ENCODE data around the gene CDK12. TPM values are rescaled to one million over a fixed set of nuclear protein-coding genes. Genes with fewer than 3 reads are reported as not detected.
"Not testable (repeated sequence)": the region's sequence is repeated elsewhere in the genome, so short reads cannot be mapped to it uniquely, and the experiment has no call there.

Gene CDK12
- 22.8 and 33.6 TPM in 2 replicates for total RNA-seq (2014; rRNA removed; shearing (Covaris generic))

DNA sequence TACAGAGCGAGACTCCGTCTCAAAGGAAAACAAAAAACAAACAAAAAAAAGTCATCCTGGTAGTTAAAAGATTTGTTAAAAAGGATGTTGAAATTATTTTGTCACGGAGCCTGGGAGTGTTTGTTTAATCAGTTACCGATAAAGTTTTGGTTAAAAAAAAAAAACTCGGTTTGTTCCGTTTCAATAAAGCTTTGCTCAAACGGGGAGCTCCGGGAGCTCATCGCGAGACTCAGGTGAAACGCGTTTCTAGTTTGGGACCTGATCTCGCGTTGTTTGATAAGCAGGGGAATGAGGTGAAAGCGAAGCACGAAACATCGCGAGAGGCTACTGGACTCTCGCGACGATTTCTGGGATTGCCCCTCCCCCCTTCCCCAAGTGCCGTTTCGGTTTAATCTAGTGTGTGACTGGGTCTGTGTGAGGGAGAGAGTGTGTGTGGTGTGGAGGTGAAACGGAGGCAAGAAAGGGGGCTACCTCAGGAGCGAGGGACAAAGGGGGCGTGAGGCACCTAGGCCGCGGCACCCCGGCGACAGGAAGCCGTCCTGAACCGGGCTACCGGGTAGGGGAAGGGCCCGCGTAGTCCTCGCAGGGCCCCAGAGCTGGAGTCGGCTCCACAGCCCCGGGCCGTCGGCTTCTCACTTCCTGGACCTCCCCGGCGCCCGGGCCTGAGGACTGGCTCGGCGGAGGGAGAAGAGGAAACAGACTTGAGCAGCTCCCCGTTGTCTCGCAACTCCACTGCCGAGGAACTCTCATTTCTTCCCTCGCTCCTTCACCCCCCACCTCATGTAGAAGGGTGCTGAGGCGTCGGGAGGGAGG is at the start of gene CDK12:
TSS of gene CDK12 (plus strand) at position 374 of the 813 bp plus-strand sequence. CDS start 586 bp downstream, outside the sequence.
- H3K4me3 ChIP-seq, result peak within 1 kb of the TSS; percentile 84
- DNase-seq (ENCODE audit: low read depth in 1 of 2, low spot score in 2 of 2), result peak; percentile 97 to 98
- H3K27me3 ChIP-seq (replicated peaks), result no peaks in the 10 kb centered on the region
- H3K4me1 ChIP-seq (replicated peaks), result 0 out of 2 replicates have a peak, but pooled peaks cover 3% of the 10 kb centered on the region
- 0 out of 2 replicates have a peak, but pooled peaks cover 4% of the 10 kb centered on the region for H3K9me3 ChIP-seq (replicated peaks)
- peaks cover 14% of the 10 kb centered on the region; the same call in 1 of the 2 replicates for H3K36me3 ChIP-seq
- H3K27ac ChIP-seq, result peak within 1 kb of the TSS; percentile 87

DNA sequence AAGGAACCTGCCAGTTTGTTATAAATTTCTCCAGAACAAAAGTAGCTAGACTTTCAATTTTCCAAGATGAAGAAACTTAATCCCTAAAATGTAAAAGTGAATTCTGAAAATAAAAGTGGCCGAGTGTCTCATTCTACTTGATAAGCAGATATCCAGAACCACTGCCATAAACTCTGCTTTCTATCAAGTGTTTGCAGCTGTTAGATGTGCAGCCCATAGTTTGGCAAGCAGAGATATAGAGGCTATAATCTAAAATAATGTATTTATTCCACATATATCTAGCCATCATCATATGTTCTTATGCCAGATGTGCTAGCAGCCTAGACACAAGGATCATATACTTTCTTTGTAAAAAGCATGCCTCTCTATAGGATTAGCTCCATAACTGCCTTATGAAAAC is 45.1 kb upstream of the CDK12 start:
- no peaks in the 10 kb centered on the region for H3K9me3 ChIP-seq (replicated peaks)

DNA sequence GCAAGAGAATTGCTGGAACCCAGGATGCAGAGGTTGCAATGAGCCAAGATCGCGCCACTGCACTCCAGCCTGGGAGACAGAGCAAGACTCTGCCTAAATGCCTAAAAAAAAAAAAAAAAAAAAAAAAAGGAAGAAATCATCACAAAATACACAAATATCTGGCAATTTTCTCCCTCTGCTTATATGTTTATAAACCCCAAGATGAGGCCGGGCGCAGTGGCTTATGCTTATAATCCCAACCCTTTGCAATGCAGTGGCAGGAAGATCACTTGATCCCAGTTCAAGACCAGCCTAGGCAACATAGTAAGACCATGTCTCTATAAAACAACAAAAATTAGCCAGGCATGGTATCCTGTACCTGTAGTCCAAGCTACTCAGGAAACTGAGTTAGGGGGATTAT is 31.7 kb upstream of the CDK12 start:
- Histone ChIP-seq H3K36me3 (peaks cover 86% of the 10 kb centered on the region), H3K27ac (no peak overlapping the region), H3K27me3 (replicated peaks) (no peaks in the 10 kb centered on the region), H3K4me1 (replicated peaks) (peaks cover 11% of the 10 kb centered on the region), H3K4me3 (no peak overlapping the region), H3K9me3 (replicated peaks) (no peaks in the 10 kb centered on the region)
- no peak for DNase-seq (ENCODE audit: low read depth in 1 of 2, low spot score in 2 of 2)

More for the DNA sequence above, 45.1 kb upstream of the CDK12 start:
- Histone ChIP-seq H3K36me3 (peaks cover 83% of the 10 kb centered on the region), H3K27ac (no peak overlapping the region), H3K27me3 (replicated peaks) (no peaks in the 10 kb centered on the region), H3K4me3 (no peak overlapping the region), H3K4me1 (replicated peaks) (no peaks in the 10 kb centered on the region)
- DNase-seq (ENCODE audit: low read depth in 1 of 2, low spot score in 2 of 2), result no peak

DNA sequence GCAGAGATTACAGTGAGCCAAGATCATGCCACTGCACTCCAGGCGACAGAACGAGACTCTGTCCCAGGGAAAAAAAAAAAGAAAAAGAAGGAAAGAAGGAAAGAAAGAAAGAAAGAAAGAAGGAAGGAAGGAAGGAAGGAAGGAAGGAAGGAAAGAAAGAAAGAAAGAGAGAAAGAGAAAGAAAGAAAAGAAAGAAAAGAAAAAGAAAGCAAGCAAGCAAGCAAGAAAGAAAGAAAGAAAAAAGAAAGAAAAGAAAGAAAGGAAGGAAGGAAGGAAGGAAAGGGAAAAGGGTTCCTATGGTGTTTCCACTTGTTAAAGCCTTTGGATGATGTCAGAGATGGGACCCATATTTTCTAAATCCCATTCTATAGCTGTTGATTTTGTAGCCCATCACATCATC is 21.4 kb upstream of the CDK12 start:
- H3K4me1 ChIP-seq (replicated peaks); H3K9me3 ChIP-seq (replicated peaks); DNase-seq (ENCODE audit: low read depth in 1 of 2, low spot score in 2 of 2); H3K27ac ChIP-seq; H3K4me3 ChIP-seq; H3K27me3 ChIP-seq (replicated peaks): not testable (repeated sequence)
- peaks cover 80% of the 10 kb centered on the region for H3K36me3 ChIP-seq

DNA sequence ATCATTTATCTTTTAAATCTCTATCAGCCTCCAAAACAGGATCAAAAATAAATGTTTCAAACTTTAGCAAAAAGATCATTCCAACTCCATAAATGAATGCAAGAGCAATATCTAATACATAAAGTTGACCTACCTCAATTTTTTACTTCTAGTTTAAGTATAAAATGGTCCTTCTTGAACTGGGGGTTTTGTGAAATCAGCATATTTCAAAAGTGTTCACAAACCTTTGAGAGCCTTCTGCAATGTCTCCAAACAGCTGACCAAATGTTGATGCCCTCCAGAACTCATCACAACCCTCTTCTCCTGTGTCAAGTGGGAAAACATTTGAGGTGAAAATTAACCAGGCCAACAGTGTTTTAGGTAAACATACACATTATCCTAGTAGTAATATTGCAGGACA is 18.0 kb upstream of the CDK12 start:
- Histone ChIP-seq H3K27me3 (replicated peaks) (no peaks in the 10 kb centered on the region), H3K36me3 (peaks cover 79% of the 10 kb centered on the region), H3K4me1 (replicated peaks) (no peaks in the 10 kb centered on the region), H3K27ac (no peak overlapping the region), H3K4me3 (no peak overlapping the region), H3K9me3 (replicated peaks) (no peaks in the 10 kb centered on the region; the same call in 1 of the 2 replicates)
- no peak for DNase-seq (ENCODE audit: low read depth in 1 of 2, low spot score in 2 of 2)

DNA sequence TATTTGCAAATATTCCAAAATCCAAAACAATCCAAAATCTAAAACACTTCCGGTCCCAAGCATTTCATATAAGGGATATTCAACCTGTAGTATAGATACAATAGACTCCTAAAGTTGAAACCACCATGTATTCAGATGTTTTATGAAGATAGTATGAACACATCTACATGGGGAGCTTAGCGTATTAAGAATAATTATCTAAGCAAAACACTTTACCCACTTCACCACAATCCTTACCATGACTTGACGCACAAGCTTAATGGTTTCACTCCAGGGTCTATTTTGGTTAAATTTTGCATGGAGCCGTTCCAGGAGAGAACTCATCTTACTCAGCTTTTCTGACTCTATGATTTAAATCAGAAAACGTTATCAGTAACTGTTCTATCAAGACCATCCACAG is 13.7 kb upstream of the CDK12 start:
- no peak overlapping the region for H3K27ac ChIP-seq
- H3K9me3 ChIP-seq (replicated peaks), result no peaks in the 10 kb centered on the region; the same call in 1 of the 2 replicates
- peaks cover 14% of the 10 kb centered on the region for H3K4me1 ChIP-seq (replicated peaks)
- no peak overlapping the region for H3K4me3 ChIP-seq
- no peak for DNase-seq (ENCODE audit: low read depth in 1 of 2, low spot score in 2 of 2)
- no peaks in the 10 kb centered on the region for H3K27me3 ChIP-seq (replicated peaks)
- peaks cover 46% of the 10 kb centered on the region for H3K36me3 ChIP-seq

DNA sequence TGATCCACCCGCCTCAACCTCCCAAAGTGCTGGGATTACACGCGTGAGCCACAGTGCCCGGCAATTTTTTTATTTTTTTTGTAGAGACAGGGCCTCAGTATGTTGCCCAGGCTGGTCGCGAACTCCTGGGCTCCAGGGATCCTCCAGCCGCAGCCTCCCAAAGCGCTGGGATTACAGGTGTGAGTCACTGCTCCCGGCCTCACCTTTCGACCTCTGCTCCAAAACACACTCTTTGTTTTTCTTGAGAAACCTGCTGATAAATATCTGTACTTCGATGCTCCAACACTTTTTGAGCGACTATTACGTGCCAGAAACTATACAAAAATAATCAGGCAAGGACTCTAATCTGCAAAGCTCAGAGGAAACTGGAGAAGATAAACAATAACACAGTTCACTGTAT is 11.2 kb upstream of the CDK12 start:
- no peak for DNase-seq (ENCODE audit: low read depth in 1 of 2, low spot score in 2 of 2)
- Histone ChIP-seq H3K36me3 (peaks cover 29% of the 10 kb centered on the region), H3K27me3 (replicated peaks) (no peaks in the 10 kb centered on the region), H3K9me3 (replicated peaks) (no peaks in the 10 kb centered on the region), H3K4me1 (replicated peaks) (peaks cover 14% of the 10 kb centered on the region), H3K27ac (no peak overlapping the region), H3K4me3 (peak overlapping the region; percentile 67)

DNA sequence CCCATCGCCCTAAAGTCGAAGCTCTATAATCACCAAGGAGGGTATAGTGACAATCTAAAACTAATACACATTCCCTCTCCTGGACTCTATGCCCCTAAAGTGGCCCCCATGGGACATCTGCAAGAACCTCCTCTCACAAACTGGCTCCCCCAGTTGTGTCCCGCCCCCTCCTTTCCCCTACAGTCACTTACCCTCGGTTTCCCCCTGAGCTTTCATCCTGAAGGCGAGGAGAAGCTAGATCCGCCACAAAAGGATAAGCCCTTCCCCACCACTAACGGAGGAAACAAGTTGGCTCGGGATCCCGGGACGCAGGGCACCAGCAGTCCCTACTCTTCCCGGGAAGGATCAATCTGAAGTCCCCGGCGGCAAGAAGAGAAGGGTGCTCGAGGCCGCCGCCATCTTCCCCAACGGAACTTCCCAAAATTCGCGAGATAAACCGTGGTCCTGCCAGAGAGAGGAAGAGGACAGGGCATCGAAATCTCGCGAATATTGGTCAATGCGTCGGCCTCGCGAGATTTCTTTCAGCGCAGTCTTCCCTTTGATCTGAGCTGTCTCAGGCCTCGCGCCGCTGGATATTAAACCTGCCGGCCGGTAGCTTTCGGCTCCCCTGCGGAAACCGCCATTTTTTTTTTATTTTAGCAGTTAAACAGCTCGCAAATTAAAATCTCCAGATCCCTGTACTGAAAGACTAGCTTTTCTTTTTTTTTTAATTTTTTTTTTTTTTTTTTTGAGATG is 10.3 kb upstream of the CDK12 start, which contains the start of gene MED1:
TSS of gene MED1 (minus strand) at position 417 of the 735 bp plus-strand sequence. CDS start at position 216, 201 bp downstream.
- H3K27ac ChIP-seq, result peak within 1 kb of the TSS; percentile 79
- H3K9me3 ChIP-seq (replicated peaks), result no peaks in the 10 kb centered on the region
- H3K4me3 ChIP-seq, result peak within 1 kb of the TSS; percentile 67
- peak; percentile 95 for DNase-seq (ENCODE audit: low read depth in 1 of 2, low spot score in 2 of 2)
- H3K36me3 ChIP-seq, result peaks cover 19% of the 10 kb centered on the region
- H3K4me1 ChIP-seq (replicated peaks), result peaks cover 14% of the 10 kb centered on the region
- no peaks in the 10 kb centered on the region for H3K27me3 ChIP-seq (replicated peaks)

DNA sequence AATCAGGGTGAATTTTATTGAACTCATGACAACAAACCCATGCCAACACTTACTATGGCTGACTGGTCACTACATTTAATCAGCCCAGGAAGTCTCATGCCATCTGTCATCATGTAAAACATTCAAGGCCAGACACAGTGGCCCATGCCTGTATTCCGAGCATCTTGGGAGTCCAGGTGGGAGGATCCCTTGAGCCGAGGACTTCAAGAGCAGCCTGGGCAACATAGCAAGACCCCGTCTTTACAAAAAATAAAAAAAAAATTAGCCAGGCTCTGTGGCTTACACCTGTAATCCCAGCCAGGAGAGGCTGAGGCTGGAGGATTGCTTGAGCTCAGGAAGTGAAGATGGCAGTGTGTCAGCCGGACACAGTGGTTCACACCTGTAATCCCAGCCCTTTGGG is 5.4 kb upstream of the CDK12 start:
- Histone ChIP-seq H3K27me3 (replicated peaks) (no peaks in the 10 kb centered on the region), H3K4me1 (replicated peaks) (peaks cover 7% of the 10 kb centered on the region; the same call in 1 of the 2 replicates), H3K4me3 (no peak overlapping the region), H3K27ac (no peak overlapping the region), H3K36me3 (no peaks in the 10 kb centered on the region), H3K9me3 (replicated peaks) (0 out of 2 replicates have a peak, but pooled peaks cover 4% of the 10 kb centered on the region)
- DNase-seq (ENCODE audit: low read depth in 1 of 2, low spot score in 2 of 2), result no peak

DNA sequence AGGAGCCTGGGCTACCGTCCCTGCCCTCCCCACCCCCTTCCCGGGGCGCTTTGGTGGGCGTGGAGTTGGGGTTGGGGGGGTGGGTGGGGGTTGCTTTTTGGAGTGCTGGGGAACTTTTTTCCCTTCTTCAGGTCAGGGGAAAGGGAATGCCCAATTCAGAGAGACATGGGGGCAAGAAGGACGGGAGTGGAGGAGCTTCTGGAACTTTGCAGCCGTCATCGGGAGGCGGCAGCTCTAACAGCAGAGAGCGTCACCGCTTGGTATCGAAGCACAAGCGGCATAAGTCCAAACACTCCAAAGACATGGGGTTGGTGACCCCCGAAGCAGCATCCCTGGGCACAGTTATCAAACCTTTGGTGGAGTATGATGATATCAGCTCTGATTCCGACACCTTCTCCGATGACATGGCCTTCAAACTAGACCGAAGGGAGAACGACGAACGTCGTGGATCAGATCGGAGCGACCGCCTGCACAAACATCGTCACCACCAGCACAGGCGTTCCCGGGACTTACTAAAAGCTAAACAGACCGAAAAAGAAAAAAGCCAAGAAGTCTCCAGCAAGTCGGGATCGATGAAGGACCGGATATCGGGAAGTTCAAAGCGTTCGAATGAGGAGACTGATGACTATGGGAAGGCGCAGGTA is 762 bp downstream of the CDK12 start:
- DNase-seq (ENCODE audit: low read depth in 1 of 2, low spot score in 2 of 2), result peak in 1 of 2 experiments; percentile 46
- Histone ChIP-seq H3K36me3 (peaks cover 16% of the 10 kb centered on the region; the same call in 1 of the 2 replicates), H3K9me3 (replicated peaks) (0 out of 2 replicates have a peak, but pooled peaks cover 4% of the 10 kb centered on the region), H3K4me1 (replicated peaks) (0 out of 2 replicates have a peak, but pooled peaks cover 3% of the 10 kb centered on the region), H3K4me3 (peak overlapping the region; percentile 84), H3K27ac (peak overlapping the region; percentile 87), H3K27me3 (replicated peaks) (no peaks in the 10 kb centered on the region)

DNA sequence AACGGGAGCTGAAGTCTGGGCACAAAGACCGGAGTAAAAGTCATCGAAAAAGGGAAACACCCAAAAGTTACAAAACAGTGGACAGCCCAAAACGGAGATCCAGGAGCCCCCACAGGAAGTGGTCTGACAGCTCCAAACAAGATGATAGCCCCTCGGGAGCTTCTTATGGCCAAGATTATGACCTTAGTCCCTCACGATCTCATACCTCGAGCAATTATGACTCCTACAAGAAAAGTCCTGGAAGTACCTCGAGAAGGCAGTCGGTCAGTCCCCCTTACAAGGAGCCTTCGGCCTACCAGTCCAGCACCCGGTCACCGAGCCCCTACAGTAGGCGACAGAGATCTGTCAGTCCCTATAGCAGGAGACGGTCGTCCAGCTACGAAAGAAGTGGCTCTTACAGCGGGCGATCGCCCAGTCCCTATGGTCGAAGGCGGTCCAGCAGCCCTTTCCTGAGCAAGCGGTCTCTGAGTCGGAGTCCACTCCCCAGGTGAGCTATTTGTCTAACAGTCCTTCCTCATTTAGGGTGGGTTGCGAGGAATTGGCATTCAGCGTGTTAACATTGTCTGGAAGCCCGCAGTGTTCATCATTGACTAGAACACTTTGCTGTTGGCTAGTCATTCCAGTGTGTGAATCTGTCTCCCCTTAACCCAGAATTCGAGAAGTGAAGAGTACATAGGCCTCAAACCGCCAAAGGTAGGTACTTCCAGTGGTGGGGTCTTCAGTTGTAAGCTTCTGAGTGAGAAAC is 1.5 kb downstream of the CDK12 start:
- peak overlapping the region; percentile 84 for H3K4me3 ChIP-seq
- H3K4me1 ChIP-seq (replicated peaks), result 0 out of 2 replicates have a peak, but pooled peaks cover 3% of the 10 kb centered on the region
- DNase-seq (ENCODE audit: low read depth in 1 of 2, low spot score in 2 of 2), result peak in 1 of 2 experiments; percentile 9
- no peak overlapping the region for H3K27ac ChIP-seq
- H3K27me3 ChIP-seq (replicated peaks), result no peaks in the 10 kb centered on the region
- H3K36me3 ChIP-seq, result peaks cover 23% of the 10 kb centered on the region
- H3K9me3 ChIP-seq (replicated peaks), result 0 out of 2 replicates have a peak, but pooled peaks cover 4% of the 10 kb centered on the region

DNA sequence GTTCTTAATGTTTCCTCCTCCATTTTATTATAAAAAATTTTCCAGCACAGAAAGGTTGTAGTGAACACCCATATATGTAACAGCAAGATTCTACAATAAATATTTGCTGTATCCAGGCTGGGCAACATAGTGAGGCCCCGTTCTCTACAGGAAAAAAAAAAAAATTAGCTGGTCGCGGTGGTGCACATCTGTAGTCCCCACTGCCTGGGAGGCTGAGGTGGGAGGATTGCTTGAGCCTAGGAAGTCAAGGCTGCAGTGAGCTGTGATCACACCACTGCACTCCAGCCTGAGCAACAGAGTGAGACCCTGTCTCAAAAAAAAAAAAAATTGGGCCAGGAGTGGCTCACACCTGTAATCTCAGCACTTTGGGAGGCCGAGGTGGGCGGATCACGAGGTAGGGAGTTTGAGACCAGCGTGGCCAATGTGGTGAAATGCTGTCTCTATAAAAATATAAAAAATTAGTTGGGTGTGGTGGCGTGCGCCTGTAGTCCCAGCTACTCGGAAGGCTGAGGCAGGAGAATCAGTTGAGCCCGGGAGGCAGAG is 3.4 kb downstream of the CDK12 start:
- H3K9me3 ChIP-seq (replicated peaks); H3K4me3 ChIP-seq; H3K4me1 ChIP-seq (replicated peaks); H3K27ac ChIP-seq; H3K27me3 ChIP-seq (replicated peaks); DNase-seq (ENCODE audit: low read depth in 1 of 2, low spot score in 2 of 2): not testable (repeated sequence)
- peaks cover 27% of the 10 kb centered on the region for H3K36me3 ChIP-seq

All from SJSA1 (cell line).